Lower leg skin (tissue), 3 donors: ENCODE data around the gene TRIM34.

ENCODE experiments used
- CTCF ChIP-seq, 3 donors: fragments of 450-650 bp; IDR thresholded peaks; one replicate each; pipeline ENCODE4 v1.5.1; 2016; ENCODE audit warnings: antibody characterized with exemption in 3 of 3, mild to moderate bottlenecking in 3 of 3, moderate library complexity in 2 of 3
- POLR2A ChIP-seq, 2 donors: fragments of 450-650 bp; IDR thresholded peaks; one replicate each; pipeline ENCODE4 v1.6.1; 2016 to 2017; ENCODE audit warnings: antibody characterized with exemption in 2 of 2, mild to moderate bottlenecking in 1 of 2, moderate library complexity in 1 of 2

- TF ChIP-seq CTCF (IDR thresholded peaks at IDR 0.05) (no peak), POLR2A (IDR thresholded peaks at IDR 0.05) (no peak)
Measured at GRCh38 chr11:5610446-5610845, 14.4 kb upstream of the TRIM34 start.
